Subcutaneous adipose tissue (tissue), 4 donors: Measurements from ENCODE around the gene OPHN1. TPM values are rescaled to one million over a fixed set of nuclear protein-coding genes. Genes with fewer than 3 reads are reported as not detected.

ENCODE experiments used
- CTCF ChIP-seq: fragments of 450-650 bp; IDR thresholded peaks from one replicate; pipeline ENCODE4 v1.5.1; 2016; ENCODE audit warnings: low read depth, mild to moderate bottlenecking, control low read depth, antibody characterized with exemption, moderate library complexity
- total RNA-seq, 4 donors: library from RNA; depleted of rRNA; stranded (reverse); fragments of >200 nt; gene quantifications; one replicate each; pipeline ENCODE4 v1.1.0, GENCODE V29; 2016

OPHN1 gene
- total RNA-seq, 4 donors from 2014 or later: 11.4 to 29.4 (median 17.8) TPM

GRCh38 chrX:68077378-68077777, 355.9 kb downstream of the OPHN1 start:
- no peak for TF ChIP-seq CTCF

- TF ChIP-seq CTCF: no peak
Observed at GRCh38 chrX:68072041-68072440, 361.3 kb downstream of the OPHN1 start.

GRCh38 chrX:68061206-68061535, 372.1 kb downstream of the OPHN1 start:
- no peak for TF ChIP-seq CTCF

- no peak for TF ChIP-seq CTCF
Observed at GRCh38 chrX:68060506-68061205, 372.6 kb downstream of the OPHN1 start.

- TF ChIP-seq CTCF: no peak
Observed at GRCh38 chrX:68059469-68059868, 373.8 kb downstream of the OPHN1 start.

GRCh38 chrX:68049466-68049865, 383.8 kb downstream of the OPHN1 start:
- TF ChIP-seq CTCF: no peak

GRCh38 chrX:68048774-68049173, 384.5 kb downstream of the OPHN1 start:
- TF ChIP-seq CTCF: no peak
